Measurements from ENCODE around the gene SLC44A1. TPM values are rescaled to one million over a fixed set of nuclear protein-coding genes. Genes with fewer than 3 reads are reported as not detected.

Gene SLC44A1
- total RNA-seq (20.2 TPM), polyA plus RNA-seq (ENCODE audit: insufficient read depth in 1 of 8, insufficient read length in 8 of 8, low replicate concordance in 1 of 8) (10 to 100 TPM; 12.4 to 20.8 (median 15.5) TPM)
- long read RNA-seq, donor 1, full-length matches to known transcripts = 1 of 1 reads
- long read RNA-seq, donor 1, partial matches to known transcripts = 0 of 1 reads
- long read RNA-seq, donor 1, other reads (novel, unspliced or antisense) = 0 of 1 reads
- long read RNA-seq, donor 2, full-length matches to known transcripts = 1 of 1 reads
- long read RNA-seq, donor 2, partial matches to known transcripts = 0 of 1 reads
- long read RNA-seq, donor 2, other reads (novel, unspliced or antisense) = 0 of 1 reads
- long read RNA-seq, donor 3, full-length matches to known transcripts = 2 of 2 reads
- long read RNA-seq, donor 3, partial matches to known transcripts = 0 of 2 reads
- long read RNA-seq, donor 3, other reads (novel, unspliced or antisense) = 0 of 2 reads
- long read RNA-seq, donor 4, full-length matches to known transcripts = 3 of 3 reads
- long read RNA-seq, donor 4, partial matches to known transcripts = 0 of 3 reads
- long read RNA-seq, donor 4, other reads (novel, unspliced or antisense) = 0 of 3 reads
- long read RNA-seq, donor 5, full-length matches to known transcripts = 9 of 9 reads
- long read RNA-seq, donor 5, partial matches to known transcripts = 0 of 9 reads
- long read RNA-seq, donor 5, other reads (novel, unspliced or antisense) = 0 of 9 reads
- long read RNA-seq, donor 6, full-length matches to known transcripts = 4 of 4 reads
- long read RNA-seq, donor 6, partial matches to known transcripts = 0 of 4 reads
- long read RNA-seq, donor 6, other reads (novel, unspliced or antisense) = 0 of 4 reads
- long read RNA-seq, donor 7, full-length matches to known transcripts = 4 of 4 reads
- long read RNA-seq, donor 7, partial matches to known transcripts = 0 of 4 reads
- long read RNA-seq, donor 7, other reads (novel, unspliced or antisense) = 0 of 4 reads
- long read RNA-seq, donor 8, full-length matches to known transcripts = 2 of 2 reads
- long read RNA-seq, donor 8, partial matches to known transcripts = 0 of 2 reads
- long read RNA-seq, donor 8, other reads (novel, unspliced or antisense) = 0 of 2 reads
- long read RNA-seq, donor 9, partial matches to known transcripts = 0 of 1 reads
- long read RNA-seq, donor 9, other reads (novel, unspliced or antisense) = 0 of 1 reads
- long read RNA-seq, donor 10, full-length matches to known transcripts = 4 of 4 reads
- long read RNA-seq, donor 10, partial matches to known transcripts = 0 of 4 reads
- long read RNA-seq, donor 10, other reads (novel, unspliced or antisense) = 0 of 4 reads
- long read RNA-seq, donor 11, full-length matches to known transcripts = 4 of 16 reads
- long read RNA-seq, donor 11, partial matches to known transcripts = 12 of 16 reads
- long read RNA-seq, donor 11, other reads (novel, unspliced or antisense) = 0 of 16 reads

DNA sequence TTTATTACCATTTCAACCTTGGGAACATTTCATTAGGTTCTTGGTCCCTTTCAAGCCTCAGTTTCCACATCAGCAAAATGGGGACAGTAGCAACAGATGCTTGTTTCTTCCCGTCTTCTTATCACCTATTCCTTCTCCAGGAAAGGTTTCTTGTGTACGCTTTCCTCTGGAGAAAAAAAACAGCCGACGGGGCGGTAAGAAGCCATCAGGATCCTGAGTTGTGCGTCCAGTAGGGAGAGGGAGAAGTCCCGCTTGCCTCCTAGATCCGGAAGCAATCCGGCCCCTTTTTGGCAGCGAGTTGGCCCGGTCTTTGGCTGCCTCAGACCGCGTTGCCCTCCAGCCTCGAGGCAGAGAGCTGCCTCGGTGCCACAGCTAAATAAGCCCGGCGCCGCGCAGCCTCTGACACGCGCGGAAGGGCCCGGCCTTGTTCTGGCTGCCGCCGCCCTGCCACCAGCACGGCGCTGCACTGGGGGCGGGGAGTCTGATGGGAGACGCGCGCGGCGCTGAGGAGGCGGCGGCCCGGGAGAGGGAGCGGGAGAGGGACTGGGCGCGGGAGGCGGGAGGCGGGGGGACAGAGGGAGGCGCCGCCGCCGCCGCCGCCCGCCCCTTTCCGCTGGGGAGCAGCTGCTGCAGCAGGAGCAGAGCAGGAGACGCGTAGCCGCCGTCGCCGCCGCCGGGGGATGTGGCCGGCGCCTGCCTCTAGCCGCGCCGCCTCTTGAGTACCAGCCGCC lies at the start of gene SLC44A1:
Gene SLC44A1, plus strand, starts transcription at position 649 of the 731 bp plus-strand sequence. CDS start 218 bp downstream, outside the sequence.
- H3K27me3 ChIP-seq (ENCODE audit: control insufficient read depth, insufficient read depth, low read length) = no peaks in the 10 kb centered on the region
- 2% methylated on average over 61 of the region's 63 CpGs for WGBS (ENCODE audit: insufficient coverage)
- no peaks in the 10 kb centered on the region for H3K36me3 ChIP-seq (ENCODE audit: control insufficient read depth, insufficient read depth, low read length)
- no peaks in the 10 kb centered on the region for H3K9me3 ChIP-seq (replicated peaks; ENCODE audit: control insufficient read depth, low read depth, low read length)
- peak within 1 kb of the TSS; percentile 79 for H3K27ac ChIP-seq (ENCODE audit: low read length)
- H3K4me3 ChIP-seq (ENCODE audit: low read length) = peak within 1 kb of the TSS; percentile 71
- peak; percentile 98 for DNase-seq
- H3K4me1 ChIP-seq (ENCODE audit: control insufficient read depth, insufficient read depth, low read length) = peaks cover 7% of the 10 kb centered on the region

- Histone ChIP-seq H3K4me3 (ENCODE audit: low read length) (no peak overlapping the region), H3K9me3 (replicated peaks; ENCODE audit: control insufficient read depth, low read depth, low read length) (no peaks in the 10 kb centered on the region), H3K27ac (ENCODE audit: low read length) (no peak overlapping the region), H3K4me1 (ENCODE audit: control insufficient read depth, insufficient read depth, low read length) (no peaks in the 10 kb centered on the region), H3K27me3 (ENCODE audit: control insufficient read depth, insufficient read depth, low read length) (no peaks in the 10 kb centered on the region), H3K36me3 (ENCODE audit: control insufficient read depth, insufficient read depth, low read length) (no peaks in the 10 kb centered on the region)
- DNase-seq = no peak
- WGBS (ENCODE audit: insufficient coverage) = no CpG with 5 or more reads among the region's 2 CpGs
Observed at GRCh38 chr9:105195259-105195658, 49.2 kb upstream of the SLC44A1 start.

GRCh38 chr9:105198023-105198422 lies 46.4 kb upstream of the SLC44A1 start:
- Histone ChIP-seq H3K36me3 (ENCODE audit: control insufficient read depth, insufficient read depth, low read length) (no peaks in the 10 kb centered on the region), H3K9me3 (replicated peaks; ENCODE audit: control insufficient read depth, low read depth, low read length) (no peaks in the 10 kb centered on the region), H3K4me1 (ENCODE audit: control insufficient read depth, insufficient read depth, low read length) (no peaks in the 10 kb centered on the region), H3K4me3 (ENCODE audit: low read length) (no peak overlapping the region), H3K27me3 (ENCODE audit: control insufficient read depth, insufficient read depth, low read length) (no peaks in the 10 kb centered on the region), H3K27ac (ENCODE audit: low read length) (no peak overlapping the region)
- 100% methylated on average over 1 of the region's 2 CpGs for WGBS (ENCODE audit: insufficient coverage)
- no peak for DNase-seq

DNA sequence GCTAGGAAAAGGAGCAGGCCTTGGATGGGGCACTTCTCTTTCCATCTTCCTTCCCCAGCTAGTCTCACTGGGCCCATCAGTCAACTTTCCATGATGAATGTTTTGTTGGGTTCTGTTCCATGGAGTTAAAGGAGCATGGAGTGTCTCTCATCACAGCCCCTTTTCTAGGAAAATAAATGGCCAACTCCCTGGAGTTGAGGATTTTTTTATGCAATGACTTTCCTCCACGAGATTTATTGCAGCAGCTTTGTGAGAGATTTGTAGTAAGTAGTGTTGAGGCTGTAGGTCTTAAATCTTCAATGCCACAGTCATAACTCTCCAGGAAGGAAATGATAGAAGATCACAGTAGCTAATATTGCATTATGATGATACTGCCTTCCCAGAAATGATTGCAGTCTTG lies 45.6 kb upstream of the SLC44A1 start:
- Histone ChIP-seq H3K9me3 (replicated peaks; ENCODE audit: control insufficient read depth, low read depth, low read length) (no peaks in the 10 kb centered on the region), H3K36me3 (ENCODE audit: control insufficient read depth, insufficient read depth, low read length) (no peaks in the 10 kb centered on the region), H3K27me3 (ENCODE audit: control insufficient read depth, insufficient read depth, low read length) (no peaks in the 10 kb centered on the region), H3K4me3 (ENCODE audit: low read length) (no peak overlapping the region), H3K4me1 (ENCODE audit: control insufficient read depth, insufficient read depth, low read length) (no peaks in the 10 kb centered on the region), H3K27ac (ENCODE audit: low read length) (no peak overlapping the region)
- no peak for DNase-seq
- WGBS (ENCODE audit: insufficient coverage) = no CpG with 5 or more reads among the region's 1 CpG

DNA sequence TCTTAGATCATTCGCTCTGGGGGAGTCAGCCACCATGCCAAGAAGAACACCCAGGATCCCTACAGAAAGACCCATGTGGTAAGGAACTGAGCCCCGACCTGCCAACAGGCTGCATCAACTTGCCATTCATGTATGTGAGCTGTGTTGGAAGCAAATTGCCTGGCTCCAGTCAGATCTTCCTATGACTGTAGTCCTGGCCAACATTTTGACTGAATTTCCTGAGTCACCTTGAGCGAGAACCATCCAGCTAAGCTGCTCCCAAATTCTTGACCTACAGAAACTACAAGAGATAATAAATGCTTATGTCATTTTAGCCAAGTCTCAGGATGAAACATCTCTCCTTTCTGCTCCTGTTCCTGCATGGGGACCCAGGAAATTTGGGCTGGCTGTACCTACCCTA lies 40.0 kb upstream of the SLC44A1 start:
- H3K4me1 ChIP-seq (ENCODE audit: control insufficient read depth, insufficient read depth, low read length) = peaks cover 2% of the 10 kb centered on the region
- DNase-seq = no peak
- H3K36me3 ChIP-seq (ENCODE audit: control insufficient read depth, insufficient read depth, low read length) = no peaks in the 10 kb centered on the region
- no peaks in the 10 kb centered on the region for H3K9me3 ChIP-seq (replicated peaks; ENCODE audit: control insufficient read depth, low read depth, low read length)
- no peak overlapping the region for H3K27ac ChIP-seq (ENCODE audit: low read length)
- WGBS (ENCODE audit: insufficient coverage) = 100% methylated on average over 1 of the region's 3 CpGs
- no peaks in the 10 kb centered on the region for H3K27me3 ChIP-seq (ENCODE audit: control insufficient read depth, insufficient read depth, low read length)
- H3K4me3 ChIP-seq (ENCODE audit: low read length) = no peak overlapping the region

DNA sequence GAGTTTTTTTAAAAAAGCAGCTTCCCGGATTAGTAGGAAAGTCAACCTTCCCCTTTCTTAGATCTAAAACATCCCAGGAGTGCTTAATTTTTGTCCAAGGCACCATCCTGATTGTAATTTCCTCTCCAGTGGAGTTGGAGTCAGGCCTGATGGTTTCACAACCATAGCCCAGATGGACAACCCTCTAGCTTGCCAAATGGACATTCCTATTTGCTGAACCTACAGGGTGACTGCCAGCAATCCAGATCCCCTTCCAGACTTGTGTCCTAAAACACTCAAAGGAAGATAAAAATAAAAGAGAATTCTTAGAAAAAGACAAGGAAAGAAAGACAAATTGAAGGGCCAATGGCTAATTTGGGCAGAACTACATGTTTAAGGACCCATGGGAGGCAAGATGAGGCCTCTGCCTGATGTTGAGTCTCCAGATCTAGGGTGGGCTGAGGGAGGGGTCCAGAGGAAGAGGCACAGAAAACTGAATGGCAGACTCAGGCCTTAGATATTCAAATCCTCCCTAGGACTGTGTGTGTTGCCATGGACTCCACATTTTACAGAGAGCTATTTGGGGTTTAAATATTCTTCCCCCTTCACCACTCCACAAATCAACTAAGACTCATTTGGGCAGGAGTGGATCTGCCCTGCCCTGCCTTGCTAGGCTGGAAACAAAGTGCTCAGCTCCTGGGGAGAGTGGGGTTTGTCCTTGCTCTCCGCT lies 38.5 kb upstream of the SLC44A1 start:
- no peaks in the 10 kb centered on the region for H3K9me3 ChIP-seq (replicated peaks; ENCODE audit: control insufficient read depth, low read depth, low read length)
- no peak overlapping the region for H3K4me3 ChIP-seq (ENCODE audit: low read length)
- no peaks in the 10 kb centered on the region for H3K27me3 ChIP-seq (ENCODE audit: control insufficient read depth, insufficient read depth, low read length)
- H3K36me3 ChIP-seq (ENCODE audit: control insufficient read depth, insufficient read depth, low read length) = no peaks in the 10 kb centered on the region
- H3K27ac ChIP-seq (ENCODE audit: low read length) = peak overlapping the region; percentile 18
- 67% methylated on average over 1 of the region's 2 CpGs for WGBS (ENCODE audit: insufficient coverage)
- H3K4me1 ChIP-seq (ENCODE audit: control insufficient read depth, insufficient read depth, low read length) = peaks cover 2% of the 10 kb centered on the region
- DNase-seq = peak; percentile 94

- H3K27ac ChIP-seq (ENCODE audit: low read length) = peak overlapping the region; percentile 18
- H3K36me3 ChIP-seq (ENCODE audit: control insufficient read depth, insufficient read depth, low read length) = no peaks in the 10 kb centered on the region
- WGBS (ENCODE audit: insufficient coverage) = no CpG with 5 or more reads among the region's 2 CpGs
- H3K4me3 ChIP-seq (ENCODE audit: low read length) = no peak overlapping the region
- H3K9me3 ChIP-seq (replicated peaks; ENCODE audit: control insufficient read depth, low read depth, low read length) = no peaks in the 10 kb centered on the region
- no peak for DNase-seq
- peaks cover 2% of the 10 kb centered on the region for H3K4me1 ChIP-seq (ENCODE audit: control insufficient read depth, insufficient read depth, low read length)
- H3K27me3 ChIP-seq (ENCODE audit: control insufficient read depth, insufficient read depth, low read length) = no peaks in the 10 kb centered on the region
Observed at GRCh38 chr9:105206496-105206820, 38.0 kb upstream of the SLC44A1 start.

DNA sequence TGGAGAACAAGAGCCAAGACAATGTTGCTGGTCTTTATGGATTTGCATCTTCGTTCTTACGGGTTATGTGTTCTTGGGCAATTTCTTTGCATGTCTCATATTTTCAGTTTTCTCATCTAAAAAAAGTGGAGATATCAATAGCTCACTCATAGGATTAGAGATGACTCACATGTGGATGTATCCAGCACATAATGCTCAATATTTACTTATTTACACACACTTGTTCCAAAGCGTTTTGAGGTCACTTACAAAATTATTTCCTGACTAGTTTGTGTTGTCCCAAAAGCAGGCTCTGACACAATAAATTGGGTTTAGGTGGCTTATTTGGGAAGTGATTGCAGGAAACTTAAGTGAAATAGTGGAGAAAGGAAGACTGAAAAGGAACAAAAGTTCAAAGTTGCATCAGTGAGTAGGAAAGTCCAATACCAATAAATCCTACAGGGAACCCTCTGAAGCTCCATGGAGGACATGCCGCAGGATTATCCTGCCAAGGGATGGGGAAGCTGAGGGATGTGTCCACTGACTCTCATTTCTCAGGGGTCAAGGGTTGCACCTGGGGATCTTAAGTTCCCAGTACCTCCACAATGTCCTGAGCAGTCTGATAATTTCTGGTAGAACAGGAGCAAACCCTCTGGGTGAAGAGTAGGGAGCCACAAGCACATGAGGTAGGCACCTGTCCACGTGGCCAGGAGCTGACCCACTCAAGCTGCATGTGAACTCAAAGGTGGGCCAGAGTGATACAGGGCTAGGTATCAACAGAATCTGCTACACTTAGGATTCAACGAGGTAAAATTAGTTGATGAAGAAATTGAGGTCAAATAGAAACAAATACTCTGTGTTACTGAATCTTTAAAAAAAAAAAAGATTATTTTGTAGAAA lies 37.4 kb upstream of the SLC44A1 start:
- DNase-seq = peak; percentile 65
- H3K27ac ChIP-seq (ENCODE audit: low read length) = peak overlapping the region; percentile 10
- no peaks in the 10 kb centered on the region for H3K9me3 ChIP-seq (replicated peaks; ENCODE audit: control insufficient read depth, low read depth, low read length)
- H3K4me1 ChIP-seq (ENCODE audit: control insufficient read depth, insufficient read depth, low read length) = peaks cover 2% of the 10 kb centered on the region
- H3K4me3 ChIP-seq (ENCODE audit: low read length) = no peak overlapping the region
- 85% methylated on average over 2 of the region's 6 CpGs for WGBS (ENCODE audit: insufficient coverage)
- H3K36me3 ChIP-seq (ENCODE audit: control insufficient read depth, insufficient read depth, low read length) = no peaks in the 10 kb centered on the region
- no peaks in the 10 kb centered on the region for H3K27me3 ChIP-seq (ENCODE audit: control insufficient read depth, insufficient read depth, low read length)
